GM23338 (cell line): ENCODE results near the gene TEN1. TPM values are rescaled to one million over a fixed set of nuclear protein-coding genes. Genes with fewer than 3 reads are reported as not detected.
A peak's percentile ranks its signal among the peaks of the same experiment; 100 is the strongest.

Experiments used
- ATAC-seq: fragments of 200-7000 bp; cut with Tn5 transposase; 3 replicates; pipeline ENCODE4 v1.9.1; 2020
- DNase-seq: peaks from one replicate; pipeline ENCODE4 v3.0.0-alpha.2; 2015; ENCODE audit warnings: low spot score
- H2AFZ ChIP-seq: fragments of 200-600 bp; sonication (generic); 2 replicates; pipeline ENCODE4 v1.8.0; 2016; ENCODE audit warnings: antibody characterized with exemption, mild to moderate bottlenecking, moderate library complexity
- H3F3A ChIP-seq: fragments of 200-600 bp; sonication (generic); replicated peaks from 2 replicates; pipeline ENCODE4 v1.8.0; 2017; ENCODE audit warnings: antibody characterized with exemption, mixed run types, low read depth
- H3K27ac ChIP-seq: fragments of 200-600 bp; sonication (generic); 2 replicates; pipeline ENCODE4 v1.6.1; 2016; ENCODE audit warnings: low read depth
- H3K27me3 ChIP-seq: fragments of 200-600 bp; sonication (generic); 2 replicates; pipeline ENCODE4 v1.8.0; 2016; ENCODE audit warnings: mild to moderate bottlenecking, mixed run types, moderate library complexity; ENCODE audit not compliant: insufficient read depth
- H3K36me3 ChIP-seq: fragments of 200-600 bp; sonication (generic); 2 replicates; pipeline ENCODE4 v1.8.0; 2016; ENCODE audit warnings: mild to moderate bottlenecking; ENCODE audit not compliant: insufficient read depth
- H3K4me1 ChIP-seq: fragments of 200-600 bp; sonication (generic); 2 replicates; pipeline ENCODE4 v1.8.0; 2016; ENCODE audit warnings: mild to moderate bottlenecking, moderate library complexity; ENCODE audit not compliant: insufficient read depth
- H3K4me2 ChIP-seq: fragments of 200-600 bp; sonication (generic); 2 replicates; pipeline ENCODE4 v1.7.1; 2017; ENCODE audit warnings: mixed run types
- H3K4me3 ChIP-seq: fragments of 200-600 bp; sonication (generic); 2 replicates; pipeline ENCODE4 v1.6.1; 2016; ENCODE audit warnings: mixed run types
- H3K79me2 ChIP-seq: fragments of 200-600 bp; sonication (generic); replicated peaks from 2 replicates; pipeline ENCODE4 v1.8.0; 2017; ENCODE audit warnings: mild to moderate bottlenecking; ENCODE audit not compliant: insufficient read depth
- H3K9me2 ChIP-seq: fragments of 200-600 bp; sonication (generic); 2 replicates; pipeline ENCODE4 v1.8.0; 2017; ENCODE audit not compliant: insufficient read depth
- H4K20me1 ChIP-seq: fragments of 200-600 bp; sonication (generic); replicated peaks from 2 replicates; pipeline ENCODE4 v1.8.0; 2017; ENCODE audit warnings: mild to moderate bottlenecking; ENCODE audit not compliant: insufficient read depth
- H3K27ac Mint-ChIP-seq: 2 replicates; pipeline ENCODE4 v1.8.0; 2020; ENCODE audit warnings: inconsistent platforms, mild to moderate bottlenecking, moderate library complexity, mixed read lengths
- H3K27me3 Mint-ChIP-seq: 3 replicates; pipeline ENCODE4 v1.8.0; 2022; ENCODE audit warnings: low read depth, mild to moderate bottlenecking, moderate library complexity, mixed read lengths, inconsistent platforms; ENCODE audit not compliant: insufficient read depth, poor library complexity
- H3K36me3 Mint-ChIP-seq: 3 replicates; pipeline ENCODE4 v1.8.0; 2021; ENCODE audit warnings: low read depth, mild to moderate bottlenecking, inconsistent platforms, moderate library complexity, mixed read lengths
- H3K4me1 Mint-ChIP-seq: 3 replicates; pipeline ENCODE4 v1.8.0; 2020; ENCODE audit warnings: mild to moderate bottlenecking, inconsistent platforms, mixed read lengths
- H3K4me3 Mint-ChIP-seq: 3 replicates; pipeline ENCODE4 v1.8.0; 2021; ENCODE audit warnings: moderate library complexity, mild to moderate bottlenecking, inconsistent platforms, mixed read lengths
- H3K9me3 Mint-ChIP-seq: 3 replicates; pipeline ENCODE4 v1.8.0; 2020; ENCODE audit warnings: moderate library complexity, mild to moderate bottlenecking, inconsistent platforms, mixed read lengths
- CREB1 ChIP-seq: fragments of 250-450 bp; sonication (Bioruptor Pico); IDR thresholded peaks from 2 replicates; pipeline ENCODE4 v1.5.0; 2020; ENCODE audit warnings: low read depth, mild to moderate bottlenecking, moderate library complexity
- CTCF ChIP-seq, 2 experiments: fragments of 200-600 bp in 1 of 2; sonication (generic) in 1 of 2; conservative IDR thresholded peaks; 2 replicates each; pipeline versions ENCODE4 v1.5.1 to v1.6.1; 2016 to 2017; ENCODE audit warnings: antibody characterized with exemption in 2 of 2, low read depth in 2 of 2, mild to moderate bottlenecking in 2 of 2, moderate library complexity in 1 of 2
- EZH2 ChIP-seq: fragments of 200-600 bp; sonication (generic); IDR thresholded peaks from one replicate; pipeline ENCODE4 v1.8.0; 2017; ENCODE audit warnings: antibody characterized with exemption, mild to moderate bottlenecking, low read depth; ENCODE audit not compliant: unreplicated experiment
- EZH2phosphoT487 ChIP-seq: fragments of 200-600 bp; sonication (generic); IDR thresholded peaks from one replicate; pipeline ENCODE4 v1.8.1; 2018; ENCODE audit warnings: antibody characterized with exemption; ENCODE audit not compliant: unreplicated experiment
- JUNB ChIP-seq: IDR thresholded peaks from one replicate; pipeline ENCODE4 v1.6.1; 2016; ENCODE audit warnings: antibody characterized with exemption; ENCODE audit not compliant: unreplicated experiment
- NANOG ChIP-seq: IDR thresholded peaks from 2 replicates; pipeline ENCODE4 v1.6.1; 2016; ENCODE audit warnings: antibody characterized with exemption, borderline replicate concordance
- POLR2AphosphoS5 ChIP-seq: IDR thresholded peaks from 2 replicates; pipeline ENCODE4 v1.6.1; 2016; ENCODE audit warnings: antibody characterized with exemption, low read depth
- REST ChIP-seq: IDR thresholded peaks from one replicate; pipeline ENCODE4 v1.6.1; 2018; ENCODE audit warnings: antibody characterized with exemption; ENCODE audit not compliant: unreplicated experiment
- STAT1 ChIP-seq: IDR thresholded peaks from one replicate; pipeline ENCODE4 v1.6.1; 2016; ENCODE audit warnings: antibody characterized with exemption; ENCODE audit not compliant: unreplicated experiment
- ZNF114 ChIP-seq: fragments of 250-450 bp; sonication (Bioruptor Pico); IDR thresholded peaks from 2 replicates; pipeline ENCODE4 v1.5.0; 2020; ENCODE audit warnings: mild to moderate bottlenecking, moderate library complexity
- ZNF331 ChIP-seq: fragments of 250-450 bp; sonication (Bioruptor Pico); IDR thresholded peaks from 2 replicates; pipeline ENCODE4 v1.5.0; 2020; ENCODE audit warnings: low read depth, mild to moderate bottlenecking, moderate library complexity
- ZNF462 ChIP-seq: fragments of 250-450 bp; sonication (Bioruptor Pico); IDR thresholded peaks from 2 replicates; pipeline ENCODE4 v1.5.0; 2020; ENCODE audit warnings: mild to moderate bottlenecking, moderate library complexity
- polyA plus RNA-seq: library from polyadenylated mRNA; unstranded; fragments of >200 nt; fragmentation: Nextera tagmentation; extraction: Ambion mirVana; gene quantifications from 2 replicates; pipeline ENCODE4 v1.2.1, GENCODE V29; 2016
- total RNA-seq: library from RNA; depleted of rRNA; stranded (reverse); fragments of >200 nt; shearing (Covaris generic); gene quantifications from 2 replicates; pipeline ENCODE4 v1.2.3, GENCODE V29; 2014
- TF ChIP-seq, protein P1 (sequence below): IDR thresholded peaks from 2 replicates; pipeline ENCODE4 v1.6.1; 2016; ENCODE audit warnings: antibody characterized with exemption

The TEN1 gene
- total and polyA plus RNA-seq, 2 experiments from 2014 or later: 11.3 to 14.1 TPM

DNA sequence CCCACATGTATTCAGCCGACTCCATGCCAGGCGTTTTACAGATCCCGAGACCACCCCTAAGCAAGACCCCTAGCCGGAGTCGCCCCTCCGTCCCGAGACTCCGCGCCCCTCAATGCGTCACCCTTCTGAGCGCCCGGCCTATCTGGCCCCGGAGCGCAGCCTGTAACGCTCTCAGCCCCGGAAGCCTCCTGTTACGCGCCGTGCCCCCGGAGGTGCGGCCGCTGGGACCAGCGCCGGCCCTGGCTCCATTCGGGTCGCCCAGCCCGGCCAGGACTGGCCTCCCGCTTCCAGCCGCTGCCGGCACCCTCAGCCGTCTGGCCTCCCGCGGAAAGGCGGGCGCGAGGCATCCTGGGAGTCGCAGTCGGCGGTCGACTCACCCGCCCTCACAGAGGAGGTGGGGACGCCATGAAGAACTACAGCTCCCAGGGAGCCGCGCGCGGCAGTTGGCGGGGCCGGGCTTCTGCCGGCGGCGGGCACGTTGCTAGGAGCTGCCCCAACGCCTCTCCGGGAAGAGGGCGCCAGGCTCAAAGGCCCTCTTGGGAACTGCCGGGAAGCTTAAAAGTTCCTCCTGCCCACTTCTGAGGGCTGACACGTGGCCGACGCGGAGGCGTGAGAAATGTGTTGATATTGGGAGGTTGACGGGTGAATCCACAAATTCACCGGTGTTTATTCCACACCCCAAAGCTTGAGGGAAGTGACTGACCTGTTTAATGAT, 38.2 kb upstream of the TEN1 start, which contains the start of gene FBF1:
Gene FBF1 (minus strand): TSS at position 316 of the 715 bp plus-strand sequence. CDS start 2,893 bp downstream, outside the sequence.
- no peaks in the 10 kb centered on the region for H3K9me2 ChIP-seq
- Mint-ChIP-seq H3K4me3 (peak within 1 kb of the TSS; percentile 89), H3K27ac (peak within 1 kb of the TSS; percentile 88), H3K36me3 (no peaks in the 10 kb centered on the region; the same call in 1 of the 3 replicates), H3K9me3 (no peaks in the 10 kb centered on the region), H3K4me1 (peaks cover 6% of the 10 kb centered on the region), H3K27me3 (peaks cover 8% of the 10 kb centered on the region)
- peak within 1 kb of the TSS; percentile 68; the same call in 1 of the 2 replicates for H3K27ac ChIP-seq
- H3K4me2 ChIP-seq: peak within 1 kb of the TSS; percentile 81
- no peaks in the 10 kb centered on the region for H3K79me2 ChIP-seq
- H3K27me3 ChIP-seq: no peaks in the 10 kb centered on the region
- DNase-seq (peak; percentile 97), ATAC-seq (peak; percentile 99)
- H2AFZ ChIP-seq: peak within 1 kb of the TSS; percentile 97
- peaks cover 12% of the 10 kb centered on the region for H3F3A ChIP-seq
- no peaks in the 10 kb centered on the region for H3K36me3 ChIP-seq
- peak within 1 kb of the TSS; percentile 79 for H3K4me3 ChIP-seq
- H3K4me1 ChIP-seq: peaks cover 8% of the 10 kb centered on the region; the same call in 1 of the 2 replicates
- H4K20me1 ChIP-seq: no peaks in the 10 kb centered on the region
- TF ChIP-seq STAT1 (no peak), ZNF462 (CRISPR knock-in tag) (no peak), ZNF114 (CRISPR knock-in tag) (no peak), CREB1 (CRISPR knock-in tag) (0 out of 2 replicates have a peak, but pooled peaks have one; percentile 15), EZH2phosphoT487 (no peak), POLR2AphosphoS5 (peak; percentile 99), ZNF331 (CRISPR knock-in tag) (no peak), NANOG (no peak), REST (no peak), EZH2 (no peak), JUNB (no peak), CTCF (conservative IDR thresholded peaks at IDR 0.05; ENCODE audit: low read depth in 2 of 2) (0 out of 4 replicates have a peak, but pooled peaks of 1 of the 2 experiments have one; percentile 15)
- TF ChIP-seq, protein P1, sequence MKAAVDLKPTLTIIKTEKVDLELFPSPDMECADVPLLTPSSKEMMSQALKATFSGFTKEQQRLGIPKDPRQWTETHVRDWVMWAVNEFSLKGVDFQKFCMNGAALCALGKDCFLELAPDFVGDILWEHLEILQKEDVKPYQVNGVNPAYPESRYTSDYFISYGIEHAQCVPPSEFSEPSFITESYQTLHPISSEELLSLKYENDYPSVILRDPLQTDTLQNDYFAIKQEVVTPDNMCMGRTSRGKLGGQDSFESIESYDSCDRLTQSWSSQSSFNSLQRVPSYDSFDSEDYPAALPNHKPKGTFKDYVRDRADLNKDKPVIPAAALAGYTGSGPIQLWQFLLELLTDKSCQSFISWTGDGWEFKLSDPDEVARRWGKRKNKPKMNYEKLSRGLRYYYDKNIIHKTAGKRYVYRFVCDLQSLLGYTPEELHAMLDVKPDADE: peak; percentile 82
